Karpas-422 (cell line): ENCODE results near the gene PHKG2. TPM values are rescaled to one million over a fixed set of nuclear protein-coding genes. Genes with fewer than 3 reads are reported as not detected.

Source experiments
- DNase-seq: peaks from one replicate; pipeline ENCODE4 v3.0.0-alpha.2; 2015
- H2AFZ ChIP-seq: fragments of 200-600 bp; sonication (generic); 2 replicates; pipeline ENCODE4 v1.6.1; 2014; ENCODE audit warnings: antibody characterized with exemption, low read length, mixed read lengths
- H3K27ac ChIP-seq: fragments of 200-600 bp; sonication (generic); 2 replicates; pipeline ENCODE4 v1.5.1; 2014; ENCODE audit warnings: mild to moderate bottlenecking, low read length, moderate library complexity
- H3K27me3 ChIP-seq: fragments of 200-600 bp; sonication (generic); 2 replicates; pipeline ENCODE4 v1.6.1; 2014; ENCODE audit warnings: low read length, mixed read lengths
- H3K36me3 ChIP-seq: fragments of 200-600 bp; sonication (generic); 2 replicates; pipeline ENCODE4 v1.6.1; 2014; ENCODE audit warnings: low read length, mixed read lengths; ENCODE audit not compliant: insufficient read depth
- H3K4me1 ChIP-seq: fragments of 200-600 bp; sonication (generic); 2 replicates; pipeline ENCODE4 v1.6.1; 2014; ENCODE audit warnings: mild to moderate bottlenecking, low read length, mixed read lengths
- H3K4me2 ChIP-seq: fragments of 200-600 bp; sonication (generic); 2 replicates; pipeline ENCODE4 v1.6.1; 2014; ENCODE audit warnings: low read length, low read depth, mild to moderate bottlenecking; ENCODE audit not compliant: poor library complexity, severe bottlenecking
- H3K4me3 ChIP-seq: fragments of 200-600 bp; sonication (generic); 2 replicates; pipeline ENCODE4 v1.5.1; 2014; ENCODE audit warnings: mild to moderate bottlenecking, antibody characterized with exemption, low read length, mixed read lengths
- H3K79me2 ChIP-seq: fragments of 200-600 bp; sonication (generic); 2 replicates; pipeline ENCODE4 v1.6.1; 2014; ENCODE audit warnings: mild to moderate bottlenecking, low read length, mixed read lengths
- H3K9ac ChIP-seq: fragments of 200-600 bp; sonication (generic); 2 replicates; pipeline ENCODE4 v1.6.0; 2014; ENCODE audit warnings: low read length
- H3K9me2 ChIP-seq: fragments of 200-600 bp; sonication (generic), shearing (Covaris generic); replicated peaks from 2 replicates; pipeline ENCODE4 v1.6.0; 2014; ENCODE audit warnings: mild to moderate bottlenecking, low read length, moderate library complexity; ENCODE audit not compliant: insufficient read depth
- H3K9me3 ChIP-seq: fragments of 300-700, 200-600 bp; sonication (generic); 2 replicates; pipeline ENCODE4 v1.6.1; 2014; ENCODE audit warnings: low read length, mixed read lengths
- H4K20me1 ChIP-seq: fragments of 200-600 bp; sonication (generic); 2 replicates; pipeline ENCODE4 v1.6.1; 2014; ENCODE audit warnings: mild to moderate bottlenecking, antibody characterized with exemption, low read length, low read depth; ENCODE audit not compliant: insufficient read depth
- total RNA-seq: library from RNA; depleted of rRNA; stranded (reverse); fragments of >200 nt; shearing (Covaris generic); gene quantifications from 2 replicates; pipeline ENCODE4 v1.2.3, GENCODE V29; 2014; ENCODE audit warnings: low replicate concordance

PHKG2 gene
- total RNA-seq, 1 experiment from 2014 or later: 32.3 TPM

GRCh38 chr16:30755955-30756780 is 7.9 kb downstream of the PHKG2 start:
- H4K20me1 ChIP-seq: no peaks in the 10 kb centered on the region
- H3K4me1 ChIP-seq: peaks cover 21% of the 10 kb centered on the region
- H3K9ac ChIP-seq: no peak overlapping the region
- no peak overlapping the region for H2AFZ ChIP-seq
- no peak overlapping the region for H3K4me3 ChIP-seq
- H3K9me2 ChIP-seq: no peaks in the 10 kb centered on the region
- no peak overlapping the region for H3K27ac ChIP-seq
- DNase-seq: no peak
- no peaks in the 10 kb centered on the region for H3K9me3 ChIP-seq
- H3K79me2 ChIP-seq: no peaks in the 10 kb centered on the region
- no peaks in the 10 kb centered on the region for H3K27me3 ChIP-seq
- H3K4me2 ChIP-seq: no peak overlapping the region
- H3K36me3 ChIP-seq: peaks cover 14% of the 10 kb centered on the region; the same call in 1 of the 2 replicates

- Histone ChIP-seq H3K9me3 (no peaks in the 10 kb centered on the region), H3K4me2 (no peak overlapping the region), H4K20me1 (no peaks in the 10 kb centered on the region), H3K4me3 (no peak overlapping the region), H3K27me3 (no peaks in the 10 kb centered on the region), H3K27ac (no peak overlapping the region), H3K36me3 (peaks cover 10% of the 10 kb centered on the region; the same call in 1 of the 2 replicates), H3K9ac (no peak overlapping the region), H3K79me2 (no peaks in the 10 kb centered on the region), H3K9me2 (no peaks in the 10 kb centered on the region), H2AFZ (no peak overlapping the region), H3K4me1 (peaks cover 22% of the 10 kb centered on the region)
- no peak for DNase-seq
Observed at GRCh38 chr16:30756781-30757100, 8.5 kb downstream of the PHKG2 start.

DNA sequence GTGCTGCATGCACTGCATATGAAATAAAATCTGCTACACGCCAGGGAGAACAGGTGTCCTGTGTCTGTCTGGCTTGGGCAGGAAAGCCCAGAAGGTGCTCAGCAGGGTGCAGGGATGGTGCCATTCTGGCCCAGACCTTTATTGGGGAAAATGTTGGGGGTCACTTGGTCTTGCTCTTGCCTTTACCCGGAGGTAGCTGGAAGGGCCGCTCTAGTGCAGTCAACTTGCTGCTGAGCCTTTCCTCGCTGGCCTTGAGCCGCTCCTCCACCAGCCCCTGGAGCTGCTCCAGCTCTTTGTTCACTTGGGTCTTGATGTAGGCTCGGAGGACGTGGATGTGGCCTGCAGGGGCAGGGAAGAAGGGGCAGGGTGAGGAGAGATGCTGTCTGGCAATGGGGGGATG is 9.1 kb downstream of the PHKG2 start:
- peaks cover under 1% of the 10 kb centered on the region for H3K79me2 ChIP-seq
- no peaks in the 10 kb centered on the region for H3K9me3 ChIP-seq
- DNase-seq: no peak
- no peak overlapping the region for H3K27ac ChIP-seq
- no peak overlapping the region for H2AFZ ChIP-seq
- H3K9ac ChIP-seq: no peak overlapping the region
- H4K20me1 ChIP-seq: no peaks in the 10 kb centered on the region
- peaks cover 22% of the 10 kb centered on the region for H3K4me1 ChIP-seq
- no peaks in the 10 kb centered on the region for H3K27me3 ChIP-seq
- peaks cover 10% of the 10 kb centered on the region; the same call in 1 of the 2 replicates for H3K36me3 ChIP-seq
- no peaks in the 10 kb centered on the region for H3K9me2 ChIP-seq
- no peak overlapping the region for H3K4me3 ChIP-seq
- no peak overlapping the region for H3K4me2 ChIP-seq

DNA sequence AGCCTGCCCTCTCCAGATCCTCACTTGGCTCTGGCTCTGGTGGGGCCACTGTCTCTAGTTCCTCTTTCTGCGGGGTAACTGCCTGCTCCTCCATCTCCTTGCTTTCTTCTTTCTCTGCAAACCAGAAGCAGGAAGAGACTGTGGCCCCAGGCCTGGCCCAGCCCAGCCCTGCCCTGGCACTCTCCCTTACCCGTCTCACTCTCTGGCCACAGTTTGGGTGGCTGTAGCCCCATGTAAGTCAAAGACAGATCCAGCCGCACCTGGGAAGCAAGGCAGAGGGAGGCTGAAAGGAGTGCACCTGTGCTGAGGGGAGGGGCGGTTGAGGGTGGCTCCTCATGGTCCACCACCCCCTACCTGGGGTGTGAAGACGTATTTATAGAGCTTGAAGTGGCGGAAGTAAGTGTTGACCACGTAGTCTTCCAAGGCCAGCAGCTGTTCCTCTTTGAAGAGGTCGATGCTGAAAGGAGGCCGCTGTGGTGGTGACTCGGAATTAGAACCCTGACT is 10.8 kb downstream of the PHKG2 start:
- Histone ChIP-seq H2AFZ (no peak overlapping the region), H3K9me2 (no peaks in the 10 kb centered on the region), H4K20me1 (no peaks in the 10 kb centered on the region), H3K79me2 (peaks cover 18% of the 10 kb centered on the region), H3K4me1 (peaks cover 34% of the 10 kb centered on the region), H3K27ac (no peak overlapping the region), H3K4me3 (no peak overlapping the region), H3K27me3 (no peaks in the 10 kb centered on the region), H3K9ac (no peak overlapping the region), H3K36me3 (peaks cover 9% of the 10 kb centered on the region; the same call in 1 of the 2 replicates), H3K4me2 (no peak overlapping the region), H3K9me3 (no peaks in the 10 kb centered on the region)
- DNase-seq: no peak

DNA sequence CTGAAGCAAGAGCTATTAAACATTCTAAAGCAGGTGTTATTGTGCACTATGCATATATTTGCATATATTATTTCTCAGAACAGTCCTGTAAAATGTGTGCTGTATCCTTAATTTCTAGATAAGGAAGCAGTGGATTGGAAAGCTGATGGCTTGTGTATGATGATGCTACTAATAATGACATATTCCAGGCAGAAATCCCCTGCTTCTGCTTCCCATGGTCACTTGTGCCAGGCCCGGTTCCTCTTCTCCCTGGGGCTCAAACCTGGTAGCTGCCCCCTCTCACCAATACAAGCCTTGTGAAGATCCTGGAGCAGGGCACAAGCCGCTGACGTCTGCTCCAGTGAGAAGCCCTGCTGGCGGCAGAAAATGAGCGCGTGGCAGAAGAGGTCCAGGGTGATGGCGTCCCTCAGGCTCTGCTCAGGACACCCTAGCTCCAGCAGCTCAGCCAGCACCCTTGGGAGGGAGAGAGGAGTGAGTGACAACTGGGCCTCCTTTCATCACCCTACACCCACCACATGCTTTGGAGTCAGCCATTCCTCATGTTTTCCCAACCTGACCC is 11.9 kb downstream of the PHKG2 start:
- Histone ChIP-seq H3K27me3 (no peaks in the 10 kb centered on the region), H3K9me2 (no peaks in the 10 kb centered on the region), H2AFZ (no peak overlapping the region), H3K4me3 (peak overlapping the region; percentile 93; the same call in 1 of the 2 replicates), H3K79me2 (peaks cover 24% of the 10 kb centered on the region), H3K4me1 (peaks cover 34% of the 10 kb centered on the region), H3K27ac (0 out of 2 replicates have a peak overlapping the region, but pooled peaks have one; percentile 59), H3K36me3 (peaks cover 12% of the 10 kb centered on the region; the same call in 1 of the 2 replicates), H3K9ac (peak overlapping the region; percentile 84; the same call in 1 of the 2 replicates), H3K9me3 (no peaks in the 10 kb centered on the region), H3K4me2 (peak overlapping the region; percentile 89), H4K20me1 (no peaks in the 10 kb centered on the region)
- no peak for DNase-seq

GRCh38 chr16:30760577-30761426 is 12.6 kb downstream of the PHKG2 start:
- peak overlapping the region; percentile 89 for H3K4me2 ChIP-seq
- peak overlapping the region; percentile 93 for H3K4me3 ChIP-seq
- no peaks in the 10 kb centered on the region for H3K9me3 ChIP-seq

GRCh38 chr16:30761427-30761927 is 13.3 kb downstream of the PHKG2 start:
- peak; percentile 87 for DNase-seq
- H3K4me1 ChIP-seq: peaks cover 34% of the 10 kb centered on the region
- peak overlapping the region; percentile 59; the same call in 1 of the 2 replicates for H3K27ac ChIP-seq
- H4K20me1 ChIP-seq: no peaks in the 10 kb centered on the region
- peak overlapping the region; percentile 89 for H3K4me2 ChIP-seq
- H3K4me3 ChIP-seq: peak overlapping the region; percentile 93
- H2AFZ ChIP-seq: peak overlapping the region; percentile 93; the same call in 1 of the 2 replicates
- peaks cover 24% of the 10 kb centered on the region for H3K79me2 ChIP-seq
- no peaks in the 10 kb centered on the region for H3K9me3 ChIP-seq
- no peaks in the 10 kb centered on the region for H3K27me3 ChIP-seq
- peaks cover 17% of the 10 kb centered on the region; the same call in 1 of the 2 replicates for H3K36me3 ChIP-seq
- peak overlapping the region; percentile 84 for H3K9ac ChIP-seq
- H3K9me2 ChIP-seq: no peaks in the 10 kb centered on the region

More at GRCh38 chr16:30760577-30761426, 12.6 kb downstream of the PHKG2 start:
- H3K36me3 ChIP-seq: peaks cover 17% of the 10 kb centered on the region; the same call in 1 of the 2 replicates
- H3K9me2 ChIP-seq: no peaks in the 10 kb centered on the region
- peaks cover 24% of the 10 kb centered on the region for H3K79me2 ChIP-seq
- peak overlapping the region; percentile 59 for H3K27ac ChIP-seq
- H3K9ac ChIP-seq: peak overlapping the region; percentile 84
- peak; percentile 61 for DNase-seq
- peak overlapping the region; percentile 93; the same call in 1 of the 2 replicates for H2AFZ ChIP-seq
- peaks cover 34% of the 10 kb centered on the region for H3K4me1 ChIP-seq
- no peaks in the 10 kb centered on the region for H3K27me3 ChIP-seq
- H4K20me1 ChIP-seq: no peaks in the 10 kb centered on the region
